Ecto neural progenitor cell (in vitro differentiated cells): Measurements from ENCODE around the gene TALDO1.
A peak's percentile ranks its signal among the peaks of the same experiment; 100 is the strongest.

Experiments
- DNase-seq: peaks from one replicate; pipeline ENCODE4 v3.0.0-alpha.2; 2018; ENCODE audit warnings: low spot score

The TALDO1 gene

GRCh38 chr11:747158-748006 is at the start of gene TALDO1:
TALDO1 (plus strand) TSS chr11:747464; CDS start chr11:747482, 18 bp downstream.
- peak; percentile 97 for DNase-seq

DNA sequence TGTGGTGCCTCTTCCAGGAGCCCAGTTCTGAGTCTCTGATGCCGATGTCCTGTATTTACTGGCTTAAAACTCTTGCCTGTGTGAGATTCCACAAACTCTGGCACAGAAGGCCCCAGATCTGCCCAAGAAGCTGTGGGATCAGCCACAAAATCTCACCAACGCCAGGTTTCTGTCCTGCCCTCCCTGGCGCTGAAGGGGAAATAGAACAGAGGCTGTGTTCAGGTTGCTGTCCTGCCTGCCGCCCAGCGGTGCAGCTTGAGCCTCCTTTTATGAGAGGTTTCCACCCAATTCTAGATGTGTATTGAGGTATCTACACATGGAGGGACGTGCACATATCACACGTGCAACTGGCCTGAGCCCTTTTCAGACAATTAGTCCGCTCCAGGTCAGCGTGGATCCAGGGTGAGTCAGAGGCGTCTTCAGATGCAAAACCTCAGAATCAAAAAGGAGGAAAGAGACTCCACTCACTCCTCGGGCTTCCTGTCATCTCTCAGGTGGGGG is 49.4 kb upstream of the TALDO1 start:
- DNase-seq: no peak

DNA sequence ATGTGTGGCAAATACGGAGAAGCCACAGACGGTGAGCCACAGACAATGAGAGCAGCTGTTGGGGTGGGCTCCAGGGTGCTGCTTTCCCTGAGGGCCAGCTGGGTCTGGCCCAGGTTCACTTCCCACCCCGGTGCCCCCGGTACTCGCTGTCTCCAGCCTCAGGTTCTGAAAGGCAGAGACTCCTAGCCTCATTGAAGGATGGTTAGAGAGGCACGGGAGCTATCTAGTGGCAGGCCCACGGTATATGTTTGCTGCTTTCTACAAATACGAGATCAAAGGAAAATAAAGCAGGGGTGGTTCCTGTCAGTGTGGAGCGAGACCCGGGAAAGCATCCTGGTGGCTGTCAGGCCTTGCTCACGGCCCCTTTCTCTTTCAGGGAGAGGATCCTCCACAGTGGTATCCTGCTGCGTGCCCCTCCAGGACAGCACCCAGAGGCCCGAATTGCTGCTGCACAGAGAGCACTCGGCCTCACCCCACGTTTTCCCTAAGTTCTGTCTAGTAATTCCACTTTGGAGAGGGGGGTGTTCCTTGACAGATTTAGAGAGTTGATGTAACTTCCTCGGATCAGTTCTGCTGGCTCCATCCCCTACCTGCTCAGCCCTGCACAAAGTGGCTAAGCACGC is 48.7 kb upstream of the TALDO1 start:
- DNase-seq: no peak

DNA sequence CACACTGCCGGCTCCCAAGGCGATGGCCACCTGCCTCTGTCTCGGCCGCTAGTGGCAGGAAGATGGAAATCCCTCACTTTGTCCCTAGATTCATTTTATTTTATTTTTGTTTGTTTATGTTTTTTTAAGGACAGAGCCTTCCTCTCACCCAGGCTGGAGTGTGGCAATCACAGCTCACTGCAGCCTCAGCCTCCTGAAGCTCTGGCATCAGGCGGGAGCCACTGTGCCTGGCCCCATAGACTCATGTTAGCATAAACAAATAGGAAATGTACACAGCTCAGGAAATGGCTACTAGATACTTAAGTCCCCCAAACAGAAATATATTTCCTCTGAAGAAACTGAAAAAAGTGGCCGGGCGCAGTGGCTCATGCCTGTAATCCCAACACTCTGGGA is 48.2 kb upstream of the TALDO1 start:
- no peak for DNase-seq

- DNase-seq: no peak
These were observed 47.5 kb upstream of the TALDO1 start for GRCh38 chr11:699753-700152.

- DNase-seq: no peak
These were observed 45.4 kb upstream of the TALDO1 start for GRCh38 chr11:701741-702461.

- DNase-seq: no peak
These were observed 44.5 kb upstream of the TALDO1 start for GRCh38 chr11:702462-703461.

- no peak for DNase-seq
These were observed 43.8 kb upstream of the TALDO1 start for GRCh38 chr11:703506-703905.

- no peak for DNase-seq
These were observed 43.0 kb upstream of the TALDO1 start for GRCh38 chr11:704228-704674.

DNA sequence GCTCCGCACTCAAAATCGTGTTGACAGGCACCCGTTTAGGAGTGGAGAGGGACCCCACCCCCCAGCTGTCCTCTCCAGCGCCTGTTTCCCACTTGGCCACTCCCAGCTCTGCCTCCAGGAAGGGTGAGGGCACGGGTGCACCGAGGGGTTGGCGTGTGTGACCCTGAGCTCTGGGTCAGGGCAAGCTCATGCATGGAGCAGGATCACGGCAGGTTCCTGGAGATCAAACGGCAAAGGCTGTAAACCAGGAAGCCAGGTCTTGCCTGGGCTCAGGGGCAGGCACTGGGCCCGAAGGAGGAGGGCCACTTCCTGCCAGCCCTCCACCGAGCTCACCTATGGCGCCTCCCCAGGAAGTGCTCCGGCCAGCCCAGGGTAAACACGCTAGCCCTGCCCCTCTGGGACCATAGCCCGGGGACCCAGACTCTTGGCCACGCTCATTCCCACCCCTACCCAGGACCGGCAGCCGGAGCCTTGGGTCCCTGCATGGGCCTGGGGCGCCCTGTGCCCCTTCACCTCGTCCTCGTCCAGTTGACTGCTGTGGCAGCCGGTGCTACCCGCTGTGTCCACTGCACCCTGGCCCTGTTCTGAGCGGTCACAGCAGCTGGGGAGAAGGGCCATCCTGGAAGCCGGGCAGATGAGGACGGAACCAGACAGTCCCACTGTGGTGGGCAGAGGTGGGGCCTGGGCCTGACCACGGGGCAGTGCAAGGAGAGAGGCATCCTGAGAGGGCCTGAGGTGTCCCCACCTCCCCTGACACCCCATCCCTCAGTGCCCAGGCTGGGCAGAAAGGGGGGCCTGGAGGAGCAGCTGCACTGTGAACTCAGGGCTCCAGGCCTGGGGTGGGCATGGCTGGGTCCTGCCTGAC is 42.3 kb upstream of the TALDO1 start:
- DNase-seq: peak; percentile 48

GRCh38 chr11:705646-706438 is 41.4 kb upstream of the TALDO1 start, which contains the start of gene EPS8L2:
EPS8L2 (plus strand) TSS chr11:706231; CDS start chr11:709408, 3,177 bp downstream.
- DNase-seq: no peak

GRCh38 chr11:706439-706956 is 40.8 kb upstream of the TALDO1 start:
- peak; percentile 64 for DNase-seq

DNA sequence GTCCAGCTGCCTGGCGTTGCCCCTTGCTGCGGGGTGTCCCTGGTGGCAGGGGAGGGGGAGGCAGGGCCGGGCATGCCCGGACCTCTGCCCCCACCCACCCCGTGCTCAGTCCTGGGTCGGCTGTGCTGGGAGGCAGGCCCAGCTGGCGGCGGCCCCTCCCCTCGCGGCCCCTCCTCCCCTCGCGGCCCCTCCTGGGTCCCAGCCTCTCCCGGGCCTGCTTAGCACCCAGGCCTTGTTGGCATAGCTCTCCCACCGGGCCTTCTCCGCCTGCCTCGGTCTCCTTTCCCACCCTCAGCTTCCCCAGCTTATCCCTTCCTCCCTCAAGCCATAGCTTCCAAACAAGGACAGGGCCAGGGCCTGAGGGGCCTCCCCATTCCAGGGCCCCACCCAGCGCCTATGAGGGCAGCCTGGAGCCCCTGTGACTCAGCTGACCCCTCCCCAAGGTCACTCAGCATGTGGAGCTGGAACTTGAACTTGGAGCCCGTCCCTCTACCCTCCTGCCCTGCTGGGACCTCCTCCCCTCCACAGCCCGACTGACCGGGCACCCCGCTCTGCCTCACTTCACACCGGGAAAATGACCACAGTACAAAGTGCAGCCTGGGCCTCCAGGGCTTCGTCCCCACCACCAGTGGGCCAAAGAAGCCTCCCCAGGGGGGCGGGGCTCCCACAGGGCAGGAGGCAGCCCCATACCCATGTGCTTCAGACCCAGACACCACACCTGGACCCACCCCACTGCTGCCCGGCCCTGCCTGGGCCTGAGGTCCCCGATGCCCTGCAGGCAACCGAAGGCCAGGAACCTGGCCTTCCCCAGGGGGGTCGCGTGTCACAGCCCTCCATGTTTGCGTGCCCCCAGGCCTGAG is 40.1 kb upstream of the TALDO1 start:
- DNase-seq: peak; percentile 51

DNA sequence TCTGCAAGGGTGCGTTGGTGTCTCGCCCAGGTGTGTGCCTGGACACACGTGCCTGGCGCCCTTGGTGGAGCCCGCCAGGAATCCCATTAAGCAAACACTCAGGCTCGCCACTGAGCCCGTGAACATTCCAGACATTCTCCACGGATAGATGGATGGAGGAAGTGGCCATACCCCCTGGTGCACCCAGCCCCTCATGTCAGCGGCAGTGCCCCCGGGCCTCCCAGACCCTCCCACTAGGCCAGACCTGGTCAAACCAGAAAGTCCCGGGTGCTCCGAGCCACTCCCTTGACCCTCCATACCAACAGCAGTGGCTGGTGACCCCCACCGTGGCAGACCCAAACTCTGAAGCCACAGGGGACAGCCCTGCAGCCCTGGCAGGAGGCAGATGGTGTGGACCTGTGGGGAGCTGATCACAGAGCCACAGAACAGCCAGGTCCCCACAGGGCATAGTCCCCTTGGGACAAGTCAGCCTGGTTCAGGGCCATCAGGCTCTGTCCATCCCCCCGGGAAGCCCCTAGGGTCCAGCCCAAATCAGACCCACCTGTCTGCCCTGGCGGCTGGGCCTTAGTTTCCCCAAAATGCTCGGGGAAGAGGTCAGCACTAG is 39.3 kb upstream of the TALDO1 start:
- peak; percentile 57 for DNase-seq

DNA sequence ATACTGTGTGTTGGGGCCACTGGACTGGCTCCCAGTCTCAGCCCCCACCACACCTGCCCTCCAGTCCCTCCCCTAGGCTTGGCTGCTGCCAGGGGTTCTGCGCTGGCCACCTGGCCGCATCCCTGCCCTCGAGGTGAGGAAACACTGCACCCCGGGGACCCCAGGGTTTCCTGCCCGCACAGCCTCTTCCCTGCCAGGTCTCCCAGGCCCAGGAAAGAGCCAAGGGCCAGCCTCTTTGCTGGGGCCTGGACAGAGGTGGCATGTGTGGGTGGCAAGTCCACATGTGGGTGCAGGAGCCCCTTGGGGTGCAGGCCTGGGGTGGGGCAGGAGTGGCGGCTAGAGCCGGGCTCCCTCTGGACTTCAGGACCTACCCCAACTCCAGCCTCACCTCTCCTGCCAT is 38.8 kb upstream of the TALDO1 start:
- DNase-seq: peak; percentile 43

DNA sequence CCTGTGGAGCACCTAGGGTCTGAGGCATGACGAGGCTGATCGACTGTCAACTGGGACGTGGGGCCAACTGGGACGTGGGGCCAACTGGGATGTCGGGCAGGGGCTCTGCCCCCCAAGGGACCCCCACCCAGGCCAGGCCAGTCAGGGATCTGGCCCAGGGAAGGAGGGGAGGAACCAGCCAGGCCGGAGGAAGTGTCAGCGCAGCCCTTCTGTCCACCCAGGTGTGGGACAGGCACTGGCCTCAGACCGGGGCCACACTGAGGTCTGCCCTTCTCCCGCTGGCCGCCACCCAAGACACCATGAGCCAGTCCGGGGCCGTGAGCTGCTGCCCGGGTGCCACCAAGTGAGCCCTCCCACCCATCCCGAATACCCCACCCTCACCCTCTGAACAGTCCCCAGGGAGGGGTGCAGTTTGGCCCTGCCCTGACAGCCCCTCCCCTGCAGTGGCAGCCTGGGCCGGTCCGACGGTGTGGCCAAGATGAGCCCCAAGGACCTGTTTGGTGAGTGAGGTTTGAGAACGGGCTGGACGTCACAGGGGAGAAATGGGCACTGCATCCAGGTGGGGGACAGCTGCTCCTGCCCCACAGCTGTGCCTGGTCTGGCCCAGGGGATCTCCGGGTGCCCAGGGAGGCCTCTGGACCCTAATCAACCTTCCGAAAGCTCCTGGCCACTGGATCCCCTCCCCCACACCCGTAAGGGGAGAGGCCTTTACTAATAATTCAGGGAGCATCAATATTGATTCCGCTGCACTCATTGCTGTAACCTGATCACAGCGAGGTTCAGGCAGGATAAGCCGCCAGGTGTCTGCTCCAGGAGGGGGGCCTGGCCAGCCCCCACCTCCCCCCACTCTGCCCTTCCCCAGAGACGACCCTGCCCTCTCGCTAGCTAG is 37.9 kb upstream of the TALDO1 start:
- peak; percentile 46 for DNase-seq

DNA sequence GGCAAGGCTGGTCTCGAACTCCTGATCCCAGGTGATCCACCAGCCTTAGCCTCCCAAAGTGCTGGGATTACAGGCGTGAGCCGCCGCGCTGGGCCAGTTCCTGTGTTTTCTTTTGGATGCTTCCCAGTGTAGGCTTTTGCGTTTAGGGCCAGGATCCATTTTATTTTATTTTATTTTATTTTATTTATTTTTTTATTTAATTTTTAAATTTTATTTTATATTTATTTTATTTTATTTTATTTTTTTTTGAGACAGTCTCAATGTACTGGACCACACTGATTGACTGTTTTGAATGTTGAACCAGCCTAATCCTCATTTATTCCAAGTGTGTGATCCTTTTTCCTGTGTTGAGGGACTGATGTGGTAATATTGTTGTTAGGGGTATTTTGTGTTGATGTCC is 32.8 kb upstream of the TALDO1 start:
- no peak for DNase-seq
